Hematopoietic multipotent progenitor cell treated with erythropoietin and hydrocortisone succinate and interleukin-3 and kit ligand, for 4 days (in vitro differentiated cells): ENCODE data around the gene MKNK2.

Source experiments
- DNase-seq: peaks from one replicate; pipeline ENCODE4 v3.0.0-alpha.2; 2015

Gene MKNK2

GRCh38 chr19:2056837-2057192, 5.8 kb upstream of the MKNK2 start:
- DNase-seq, result no peak

- peak; percentile 71 for DNase-seq
Observed at GRCh38 chr19:2055931-2056836, 5.1 kb upstream of the MKNK2 start.

GRCh38 chr19:2054763-2055162, 3.7 kb upstream of the MKNK2 start:
- DNase-seq, result no peak

- no peak for DNase-seq
Observed at GRCh38 chr19:2053601-2054389, 2.8 kb upstream of the MKNK2 start.

- peak; percentile 58 for DNase-seq
Observed at GRCh38 chr19:2051773-2052704, 995 bp upstream of the MKNK2 start.

GRCh38 chr19:2050349-2050990, 574 bp downstream of the MKNK2 start:
- DNase-seq, result peak; percentile 45

- peak; percentile 77 for DNase-seq
Observed at GRCh38 chr19:2049741-2050348, 1.2 kb downstream of the MKNK2 start.

GRCh38 chr19:2048959-2049740, 1.9 kb downstream of the MKNK2 start:
- DNase-seq, result no peak

- peak; percentile 55 for DNase-seq
Observed at GRCh38 chr19:2048104-2048958, 2.7 kb downstream of the MKNK2 start.

GRCh38 chr19:2047449-2048103, 3.5 kb downstream of the MKNK2 start:
- DNase-seq, result peak; percentile 44

GRCh38 chr19:2047076-2047448, 4.0 kb downstream of the MKNK2 start:
- DNase-seq, result no peak

- DNase-seq, result no peak
Observed at GRCh38 chr19:2046046-2046907, 4.8 kb downstream of the MKNK2 start.

GRCh38 chr19:2045501-2046045, 5.5 kb downstream of the MKNK2 start:
- no peak for DNase-seq

- no peak for DNase-seq
Observed at GRCh38 chr19:2044709-2045500, 6.1 kb downstream of the MKNK2 start.

GRCh38 chr19:2043961-2044708, 6.9 kb downstream of the MKNK2 start:
- peak; percentile 40 for DNase-seq

- DNase-seq, result no peak
Observed at GRCh38 chr19:2043251-2043641, 7.8 kb downstream of the MKNK2 start.
